HG03354 (cell line): ENCODE results near the gene SLC6A19.
"Not testable (repeated sequence)": the region's sequence is repeated elsewhere in the genome, so short reads cannot be mapped to it uniquely, and the experiment has no call there.

ENCODE experiments used
- ATAC-seq: cut with Tn5 transposase; IDR thresholded peaks from one replicate; pipeline ENCODE4 v1.9.1; 2021; ENCODE audit warnings: mild to moderate bottlenecking; ENCODE audit not compliant: unreplicated experiment, poor library complexity, severe bottlenecking

The SLC6A19 gene

DNA sequence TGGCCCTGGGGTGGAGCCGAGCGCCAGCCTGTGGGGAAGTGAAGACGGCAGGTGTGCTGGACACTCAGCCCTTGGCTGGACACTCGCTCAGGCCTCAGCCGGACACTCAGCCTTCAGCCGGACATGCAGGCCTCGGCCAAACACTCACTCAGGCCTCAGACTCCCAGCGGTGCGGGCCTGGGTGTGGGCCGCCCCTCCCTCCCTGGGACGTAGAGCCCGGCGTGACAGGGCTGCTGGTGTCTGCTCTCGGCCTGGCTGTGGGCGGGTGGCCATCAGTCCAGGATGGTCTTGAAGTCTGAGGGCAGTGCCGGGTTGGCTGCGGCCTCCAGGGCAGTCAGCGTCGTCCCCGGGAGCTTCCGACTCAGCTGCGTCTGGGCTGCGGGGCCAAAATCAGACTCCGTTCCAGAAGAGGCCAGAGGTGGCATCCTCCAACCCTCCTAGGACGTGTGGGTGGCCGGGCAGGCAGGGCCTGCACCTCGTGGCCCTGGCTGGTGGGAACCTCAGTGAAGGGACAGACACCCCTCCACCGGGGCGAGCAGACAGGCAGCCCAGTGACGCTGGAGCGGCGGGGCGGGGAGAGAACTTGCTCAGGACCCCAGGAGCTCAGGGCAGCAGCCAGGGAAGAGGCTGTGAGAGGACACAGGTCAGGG lies 52.2 kb downstream of the SLC6A19 start:
- no peak for ATAC-seq

GRCh38 chr5:1254196-1254595 lies 52.8 kb downstream of the SLC6A19 start:
- no peak for ATAC-seq

- ATAC-seq: no peak
Observed at GRCh38 chr5:1255081-1255561, 53.7 kb downstream of the SLC6A19 start.

- ATAC-seq: no peak
Observed at GRCh38 chr5:1256776-1257175, 55.4 kb downstream of the SLC6A19 start.

- ATAC-seq: no peak
Observed at GRCh38 chr5:1257363-1257762, 56.0 kb downstream of the SLC6A19 start.

DNA sequence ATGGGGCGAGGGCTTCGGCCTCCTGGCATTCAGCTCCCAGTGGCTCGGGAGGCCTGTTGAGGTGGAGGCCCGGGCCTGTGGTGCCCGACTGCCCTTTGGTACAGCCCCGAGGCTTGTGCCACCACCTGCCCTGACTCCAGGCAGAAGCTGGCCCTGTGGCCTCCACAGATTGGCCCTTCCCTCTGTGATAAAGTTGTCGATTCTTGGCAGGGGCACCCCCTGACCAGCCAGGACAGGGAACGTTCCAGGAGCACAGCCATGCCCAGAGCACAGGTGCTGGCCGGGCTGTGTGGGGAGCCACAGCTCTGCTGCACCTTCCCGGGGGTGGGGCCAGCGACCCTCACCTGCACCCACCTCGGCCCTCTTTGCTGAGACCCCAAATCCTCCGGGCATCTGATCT lies 56.4 kb downstream of the SLC6A19 start:
- no peak for ATAC-seq

DNA sequence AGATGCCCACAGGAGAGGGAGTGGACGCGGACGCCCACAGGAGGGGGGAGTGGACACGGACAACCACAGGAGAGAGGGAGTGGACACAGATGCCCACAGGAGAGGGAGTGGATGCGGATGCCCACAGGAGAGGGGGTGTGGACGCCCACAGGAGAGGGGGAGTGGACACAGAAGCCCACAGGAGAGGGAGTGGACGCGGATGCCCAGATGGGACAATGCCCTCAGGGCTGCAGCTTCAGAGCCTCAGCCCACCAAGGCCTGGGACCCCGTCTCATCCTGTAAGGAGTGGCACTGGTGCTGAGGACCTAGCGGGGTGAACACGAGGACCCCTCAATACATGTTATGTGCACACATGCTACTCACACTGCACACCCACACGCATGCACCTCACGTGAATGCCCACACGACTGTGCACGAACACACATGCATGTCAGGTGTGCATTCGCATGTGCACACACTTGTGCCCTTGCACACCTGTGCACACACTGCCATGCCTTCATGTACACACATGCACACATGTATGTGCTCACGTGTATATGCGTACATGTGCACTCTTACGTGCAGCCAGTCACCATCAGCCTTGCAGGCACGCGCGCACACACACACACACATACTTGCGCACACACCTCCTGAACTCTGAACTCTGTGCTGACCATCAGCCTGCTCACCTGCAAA lies 58.5 kb downstream of the SLC6A19 start:
- no peak for ATAC-seq

DNA sequence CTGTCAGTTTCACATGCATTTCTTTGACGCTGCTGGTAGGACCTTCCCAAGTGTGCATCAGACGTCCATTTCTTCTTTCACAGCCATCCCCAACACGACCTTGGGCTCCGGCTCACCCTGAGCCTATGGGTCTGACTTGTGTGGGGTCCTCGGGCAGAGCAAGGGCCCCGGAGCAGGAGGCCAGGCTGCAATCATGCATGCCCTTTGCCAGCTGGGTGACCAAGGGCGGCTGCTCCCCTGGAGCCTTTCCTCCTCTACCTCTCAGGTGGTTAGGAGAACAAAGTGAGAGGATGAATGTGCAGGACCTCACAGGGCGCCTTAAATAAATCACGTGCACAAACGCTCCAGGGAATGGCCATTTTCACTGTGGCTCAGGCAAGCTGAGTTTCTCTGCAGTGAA lies 60.2 kb downstream of the SLC6A19 start:
- ATAC-seq: no peak

- no peak for ATAC-seq
Observed at GRCh38 chr5:1262381-1262780, 61.0 kb downstream of the SLC6A19 start.

- ATAC-seq: no peak
Observed at GRCh38 chr5:1264211-1264610, 62.8 kb downstream of the SLC6A19 start.

- ATAC-seq: no peak
Observed at GRCh38 chr5:1265026-1265425, 63.6 kb downstream of the SLC6A19 start.

DNA sequence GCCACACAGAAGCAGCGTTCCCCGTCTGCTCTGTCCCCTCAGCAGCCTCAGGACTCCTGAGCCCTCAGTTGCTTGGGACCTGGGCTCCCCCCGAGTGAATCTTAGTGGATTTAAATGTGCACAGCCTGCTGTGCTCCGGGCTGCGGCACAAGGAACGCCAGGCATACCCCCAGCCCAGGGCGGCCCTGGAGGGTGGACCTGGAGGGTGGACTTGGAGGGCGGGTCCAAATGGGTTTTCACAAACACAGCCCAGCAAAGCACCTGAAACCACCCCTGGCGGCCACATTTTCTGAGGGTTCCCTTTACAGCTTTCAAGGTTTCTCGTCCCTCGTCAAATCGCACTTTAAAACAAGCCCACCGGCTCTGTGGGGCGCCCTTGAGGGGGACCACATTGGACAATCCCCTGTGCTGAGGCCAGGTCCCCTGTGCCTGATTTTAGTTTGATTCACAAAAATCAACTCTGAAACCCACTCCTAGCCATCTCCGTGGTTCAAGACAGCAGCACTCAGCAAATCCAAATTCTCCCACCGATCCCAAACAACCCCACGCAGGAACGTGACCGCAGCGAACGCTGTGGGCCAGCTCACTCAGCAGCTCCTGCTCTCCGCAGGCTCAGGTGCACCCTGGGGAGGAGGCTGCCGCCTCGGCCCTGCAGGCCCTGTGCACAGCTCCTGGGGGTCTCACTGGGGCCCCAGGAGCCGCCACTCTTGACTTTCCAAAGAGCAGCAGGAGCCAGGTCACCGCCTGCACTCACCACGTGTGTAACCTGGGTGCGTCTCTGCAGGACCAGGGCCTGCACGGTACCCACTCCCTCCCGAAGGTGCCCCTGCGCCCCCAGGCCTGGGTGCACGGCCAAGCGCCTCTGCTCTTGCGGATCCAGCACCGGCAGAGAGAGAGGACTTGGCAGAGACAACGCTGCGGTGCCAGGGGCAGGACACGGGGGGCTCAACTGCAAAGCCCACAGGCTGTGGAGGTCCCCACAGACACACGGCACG lies 64.4 kb downstream of the SLC6A19 start:
- no peak for ATAC-seq

- ATAC-seq: no peak
Observed at GRCh38 chr5:1266791-1267190, 65.4 kb downstream of the SLC6A19 start.

- ATAC-seq: not testable (repeated sequence)
Observed at GRCh38 chr5:1267464-1267863, 66.1 kb downstream of the SLC6A19 start.

GRCh38 chr5:1268056-1268455 lies 66.7 kb downstream of the SLC6A19 start:
- ATAC-seq: no peak

DNA sequence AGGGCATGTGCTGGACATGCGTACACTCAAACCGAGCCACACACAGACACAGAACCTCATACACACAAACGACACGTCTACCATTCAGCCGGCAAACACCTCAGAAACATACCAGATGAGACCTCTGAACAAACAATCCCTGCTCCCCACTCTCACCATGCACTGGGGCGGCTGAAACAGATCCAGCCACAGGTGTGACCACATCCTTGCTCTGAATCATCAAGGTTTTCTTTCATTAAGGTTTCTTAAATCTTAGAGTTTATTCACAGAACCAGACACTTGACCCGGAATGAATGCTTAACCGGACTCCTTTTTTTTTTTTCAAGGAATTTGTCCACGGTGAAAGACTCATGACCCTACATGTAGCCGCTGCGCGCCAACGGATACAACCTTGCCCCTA lies 67.3 kb downstream of the SLC6A19 start:
- no peak for ATAC-seq

- no peak for ATAC-seq
Observed at GRCh38 chr5:1270426-1270825, 69.0 kb downstream of the SLC6A19 start.

DNA sequence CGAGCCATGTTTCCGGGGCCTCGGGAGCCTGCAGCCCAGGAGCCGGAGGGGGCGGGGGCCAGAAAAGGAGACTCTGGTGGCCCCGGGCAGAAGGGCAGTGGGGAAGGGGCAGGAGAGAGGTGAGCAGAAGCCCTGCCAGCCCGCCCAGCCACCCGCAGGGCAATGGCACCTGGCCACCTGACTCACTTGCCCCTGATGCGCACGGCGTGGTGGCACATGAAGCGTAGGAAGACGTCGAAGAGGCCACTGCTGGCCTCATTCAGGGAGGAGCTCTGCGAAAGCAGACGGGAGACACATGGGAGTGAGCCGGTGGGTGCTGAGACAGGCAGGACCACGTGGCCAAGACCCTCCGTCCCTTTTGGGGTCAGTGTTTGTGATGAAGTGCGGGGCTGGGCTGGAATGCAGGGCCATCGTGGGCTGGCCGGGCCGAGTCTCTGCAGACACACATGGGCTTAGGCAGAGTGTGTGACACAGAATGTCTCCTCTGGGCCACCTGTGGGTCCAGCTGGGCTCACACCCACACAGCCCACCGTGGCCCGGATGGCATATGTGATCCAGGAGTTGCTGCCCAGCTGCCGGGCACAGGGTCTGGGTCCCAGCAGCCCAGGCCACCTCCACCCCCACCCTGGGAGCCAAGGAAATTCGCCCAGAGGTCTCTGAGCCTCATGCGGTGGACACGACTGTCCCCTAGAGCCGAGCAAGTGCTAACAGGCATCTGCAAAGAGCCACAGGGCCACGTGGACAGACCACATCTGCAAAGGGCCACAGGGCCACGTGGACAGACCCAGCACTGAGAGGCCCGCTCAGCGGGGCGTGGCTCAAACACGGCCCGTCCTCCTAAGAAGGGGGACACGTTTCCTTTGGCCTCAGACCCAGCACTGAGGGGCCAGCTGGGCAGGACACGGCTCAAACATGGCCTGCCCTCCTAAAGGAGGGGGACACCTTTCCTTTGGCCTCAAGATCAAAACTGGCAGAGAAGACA lies 69.8 kb downstream of the SLC6A19 start:
- no peak for ATAC-seq

- ATAC-seq: no peak
Observed at GRCh38 chr5:1272201-1272600, 70.8 kb downstream of the SLC6A19 start.
